ENCODE data around the gene LUC7L2.
"Not testable (repeated sequence)": the region's sequence is repeated elsewhere in the genome, so short reads cannot be mapped to it uniquely, and the experiment has no call there.

LUC7L2 gene

GRCh38 chr7:139397192-139397591 is 37.5 kb downstream of the LUC7L2 start:
- DNase-seq: no peak

DNA sequence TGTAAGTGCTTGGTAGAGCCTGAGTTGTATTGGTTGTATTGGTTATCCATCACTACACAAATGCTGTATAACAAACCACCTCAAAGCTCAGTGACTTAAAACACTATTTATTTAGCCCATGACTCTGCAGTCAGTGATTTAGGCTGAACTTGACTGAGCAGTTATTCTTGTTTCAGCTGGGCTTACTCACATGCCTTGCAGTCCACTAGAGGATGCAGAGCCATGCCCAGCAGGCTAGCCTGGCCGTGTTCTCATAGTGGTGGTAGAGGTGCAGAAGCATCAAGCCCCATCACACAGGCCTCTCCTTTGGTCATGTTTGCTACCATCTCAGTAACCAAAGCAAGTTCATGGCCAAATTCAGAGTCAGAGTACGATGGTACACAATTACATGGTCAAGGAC is 43.9 kb downstream of the LUC7L2 start:
- no peak for DNase-seq

GRCh38 chr7:139407555-139407954 is 47.9 kb downstream of the LUC7L2 start:
- DNase-seq: no peak

DNA sequence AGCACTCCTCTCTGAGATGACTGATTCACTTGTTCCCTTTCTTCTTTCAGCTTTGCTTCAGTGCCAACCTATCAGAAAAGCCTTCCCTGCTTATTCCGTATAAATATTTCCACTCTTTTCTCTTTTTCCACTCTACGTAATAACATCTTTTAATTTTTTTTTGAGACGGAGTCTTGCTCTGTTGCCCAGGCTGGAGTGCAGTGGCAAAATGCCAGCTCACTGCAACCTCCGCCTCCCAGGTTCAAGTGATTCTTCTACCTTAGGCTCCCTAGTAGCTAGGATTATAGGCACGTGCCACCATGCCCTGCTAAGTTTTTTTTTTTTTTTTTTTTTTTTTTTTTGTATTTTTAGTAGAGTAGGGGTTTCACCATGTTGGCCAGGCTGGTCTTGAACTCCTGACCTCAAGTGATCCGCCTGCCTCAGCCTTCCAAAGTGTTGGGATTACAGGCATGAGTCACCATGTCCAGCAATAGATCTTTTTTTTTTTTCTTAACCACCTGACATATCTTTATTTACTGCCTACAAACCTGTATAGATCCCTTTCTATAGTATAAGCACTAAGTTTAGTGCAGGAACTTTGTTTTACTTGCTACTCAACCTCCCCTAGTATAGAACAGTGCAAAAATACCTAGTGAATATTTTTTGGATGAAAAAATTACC is 55.2 kb downstream of the LUC7L2 start:
- DNase-seq: not testable (repeated sequence)

GRCh38 chr7:139416405-139416804 is 56.7 kb downstream of the LUC7L2 start:
- DNase-seq: no peak

DNA sequence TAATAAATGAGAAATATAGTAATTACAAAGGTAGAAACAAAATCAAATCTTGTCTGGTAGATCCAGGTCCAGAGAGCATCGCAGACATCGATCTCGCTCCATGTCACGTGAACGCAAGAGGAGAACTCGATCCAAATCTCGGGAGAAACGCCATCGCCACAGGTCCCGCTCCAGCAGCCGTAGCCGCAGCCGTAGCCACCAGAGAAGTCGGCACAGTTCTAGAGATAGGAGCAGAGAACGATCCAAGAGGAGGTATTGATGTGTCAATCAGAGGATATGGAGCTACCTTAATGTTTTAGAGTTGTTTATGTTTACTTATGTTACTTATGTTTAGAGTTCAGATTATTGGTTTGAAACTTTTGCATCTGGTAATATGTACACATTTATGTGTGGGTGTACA is 57.8 kb downstream of the LUC7L2 start:
- no peak for DNase-seq

DNA sequence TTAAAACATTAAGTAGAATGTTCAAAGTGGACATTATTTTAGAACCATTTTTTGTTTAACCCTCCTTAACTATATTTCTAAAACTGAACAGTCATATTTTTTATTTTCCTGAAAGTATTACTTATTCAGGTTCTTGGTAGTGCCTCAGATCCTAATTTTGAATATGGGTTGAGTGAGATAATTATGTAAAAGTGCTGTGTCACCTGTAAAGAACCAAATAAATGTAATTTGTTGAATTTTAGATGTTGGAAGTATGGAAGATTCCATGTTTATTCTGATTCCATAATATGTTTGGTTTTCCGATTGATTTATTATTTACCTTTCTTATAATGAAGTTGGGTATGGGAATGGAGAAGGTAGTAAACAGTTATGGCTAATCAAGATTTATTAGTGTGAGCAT is 61.4 kb downstream of the LUC7L2 start:
- DNase-seq: no peak

DNA sequence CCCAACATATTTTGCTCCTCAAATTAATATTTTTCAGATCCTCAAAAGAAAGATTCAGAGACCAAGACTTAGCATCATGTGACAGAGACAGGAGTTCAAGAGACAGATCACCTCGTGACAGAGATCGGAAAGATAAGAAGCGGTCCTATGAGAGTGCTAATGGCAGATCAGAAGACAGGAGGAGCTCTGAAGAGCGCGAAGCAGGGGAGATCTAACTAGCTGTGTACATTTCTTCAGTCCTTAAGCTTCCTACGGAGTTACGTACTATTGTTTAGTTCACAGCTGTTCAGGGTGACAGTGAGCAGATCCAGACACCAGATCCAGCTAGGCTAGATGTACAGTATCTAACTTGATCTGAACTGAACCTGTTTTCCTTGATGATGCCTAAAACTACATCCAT is 62.4 kb downstream of the LUC7L2 start:
- DNase-seq: no peak

GRCh38 chr7:139423091-139423490 is 63.4 kb downstream of the LUC7L2 start:
- no peak for DNase-seq

GRCh38 chr7:139424004-139424403 is 64.3 kb downstream of the LUC7L2 start:
- no peak for DNase-seq

DNA sequence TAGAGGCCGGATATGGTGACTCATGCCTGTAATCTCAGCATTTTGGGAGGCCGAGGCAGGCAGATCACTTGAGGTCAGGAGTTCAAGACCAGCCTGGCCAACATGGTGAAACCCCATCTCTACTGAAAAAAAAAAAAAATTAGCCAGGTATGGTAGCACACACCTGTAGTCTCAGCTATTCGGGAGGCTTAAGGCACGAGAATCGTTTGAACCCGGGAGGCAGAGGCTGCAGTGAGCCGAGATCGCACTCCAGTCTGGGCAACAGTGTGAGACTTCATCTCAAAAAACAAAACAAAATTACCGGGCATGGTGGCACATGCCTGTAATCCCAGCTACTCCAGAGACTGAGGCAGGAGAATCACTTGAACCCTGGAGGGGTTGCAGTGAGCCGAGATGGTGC is 66.0 kb downstream of the LUC7L2 start:
- DNase-seq: not testable (repeated sequence)

- DNase-seq: no peak
These were observed 66.7 kb downstream of the LUC7L2 start for GRCh38 chr7:139426258-139427028.

GRCh38 chr7:139427029-139427420 is 67.3 kb downstream of the LUC7L2 start:
- no peak for DNase-seq

DNA sequence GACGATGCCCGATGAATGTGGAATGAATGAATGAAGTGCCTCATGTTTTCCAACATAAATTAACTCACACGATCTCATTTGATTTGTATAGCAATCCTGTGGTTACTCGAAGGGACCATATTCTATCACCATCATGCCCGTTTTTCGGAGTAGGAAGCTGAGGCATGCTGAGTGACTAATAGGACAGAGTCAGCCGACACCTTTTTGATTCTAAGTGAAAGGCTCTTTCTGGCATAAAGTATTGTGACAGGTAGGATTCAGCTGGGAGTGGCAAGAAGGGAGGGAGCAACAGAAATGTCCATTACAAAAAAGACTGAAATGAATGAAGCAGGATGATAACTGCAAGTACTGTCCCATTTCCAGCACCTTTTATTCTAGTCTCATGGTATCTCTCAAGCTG is 68.1 kb downstream of the LUC7L2 start:
- no peak for DNase-seq

DNA sequence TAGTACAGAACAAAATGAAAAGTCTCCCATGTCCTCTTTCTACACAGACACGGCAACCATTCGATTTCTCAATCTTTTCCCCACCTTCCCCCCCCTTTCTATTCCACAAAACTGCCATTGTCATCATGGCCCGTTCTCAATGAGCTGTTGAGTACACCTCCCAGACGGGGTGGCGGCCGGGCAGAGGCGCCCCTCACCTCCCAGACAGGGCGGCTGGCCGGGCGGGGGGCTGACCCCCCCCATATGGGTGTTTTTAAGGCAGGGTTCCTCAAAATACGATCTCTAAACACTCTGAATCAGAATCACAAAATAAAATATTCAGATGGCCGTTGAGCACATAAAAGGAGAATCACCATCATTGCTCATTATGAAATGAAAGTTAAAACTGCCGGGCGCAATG is 70.0 kb downstream of the LUC7L2 start:
- not testable (repeated sequence) for DNase-seq

GRCh38 chr7:139430443-139430842 is 70.7 kb downstream of the LUC7L2 start:
- no peak for DNase-seq

DNA sequence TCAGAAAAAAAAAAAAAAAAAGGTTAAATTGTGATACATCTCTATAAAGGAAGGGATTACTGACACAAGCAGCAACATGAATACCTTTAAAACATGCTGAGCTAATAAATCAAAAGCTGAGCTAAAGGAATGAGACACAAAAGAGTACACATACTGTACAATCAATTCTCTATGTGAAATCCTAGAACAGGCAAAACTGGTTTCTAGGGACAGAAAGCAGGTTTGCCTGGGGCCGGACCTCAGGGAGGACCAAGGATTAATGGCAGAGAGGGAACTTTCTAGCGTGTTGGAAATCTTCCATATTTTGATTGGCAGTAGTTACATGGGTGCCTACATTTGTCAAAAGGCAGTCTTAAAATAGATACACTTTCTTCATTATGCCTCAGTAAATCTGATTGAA is 71.3 kb downstream of the LUC7L2 start:
- DNase-seq: no peak

- no peak for DNase-seq
These were observed 71.8 kb downstream of the LUC7L2 start for GRCh38 chr7:139431459-139431858.

DNA sequence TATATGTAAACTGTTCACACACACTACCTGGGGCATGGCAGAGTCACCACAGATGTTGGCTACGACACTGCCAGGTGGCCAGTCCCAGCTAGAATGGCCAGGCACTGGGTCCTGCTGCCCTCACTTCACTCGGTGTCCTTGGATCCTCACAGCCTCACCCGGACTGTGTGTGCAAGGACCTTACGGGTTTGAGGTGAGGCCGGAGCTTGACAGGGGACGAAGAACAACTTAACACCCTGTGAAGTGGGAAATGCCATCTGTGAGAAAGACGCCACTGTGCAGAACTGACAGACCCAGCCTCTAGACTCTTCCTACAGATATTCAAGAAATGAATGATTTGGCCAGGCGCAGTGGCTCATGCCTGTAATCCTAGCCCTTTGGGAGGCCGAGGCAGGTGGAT is 77.1 kb downstream of the LUC7L2 start:
- DNase-seq: no peak

- DNase-seq: no peak
These were observed 79.7 kb downstream of the LUC7L2 start for GRCh38 chr7:139439375-139439774.

DNA sequence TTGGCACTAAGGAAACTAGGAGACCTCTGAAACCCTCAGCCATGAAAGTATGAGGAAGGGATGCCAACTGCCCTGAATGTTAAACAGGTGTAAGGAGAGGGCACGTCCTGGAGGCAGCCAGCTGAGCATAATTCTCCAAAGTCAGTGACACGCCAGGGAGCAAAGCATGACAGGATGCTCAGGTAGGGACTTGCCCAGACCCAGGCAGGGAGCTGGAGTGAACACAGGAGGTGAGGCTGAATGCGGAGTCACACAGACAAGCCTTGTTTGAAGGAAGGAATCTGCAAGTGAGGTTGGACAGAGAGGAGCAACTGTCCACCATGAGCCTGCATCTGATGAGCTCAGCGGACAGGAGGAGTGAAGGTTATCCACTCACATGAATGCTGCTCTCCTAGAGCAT is 82.3 kb downstream of the LUC7L2 start:
- DNase-seq: no peak

- DNase-seq: no peak
These were observed 86.6 kb downstream of the LUC7L2 start for GRCh38 chr7:139446051-139446890.

DNA sequence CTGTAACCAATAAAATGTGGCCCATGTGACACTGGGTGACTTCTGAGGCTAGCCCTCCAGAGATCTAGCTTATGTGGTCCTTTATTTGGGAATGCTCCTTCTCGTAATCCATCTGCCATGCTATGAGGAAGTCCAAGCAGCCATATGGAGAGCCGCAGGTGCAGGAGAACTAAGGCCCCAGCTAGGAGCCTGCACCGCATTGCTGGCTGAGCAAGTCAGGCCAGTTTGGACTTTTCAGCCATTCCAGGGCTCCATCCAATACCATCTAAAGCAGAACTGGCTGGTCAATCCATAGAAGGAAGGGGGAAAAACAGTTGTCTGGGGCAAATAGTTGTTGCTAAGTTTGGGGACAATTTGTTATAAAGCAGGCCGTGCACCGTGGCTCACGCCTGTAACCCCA is 91.2 kb downstream of the LUC7L2 start:
- no peak for DNase-seq

DNA sequence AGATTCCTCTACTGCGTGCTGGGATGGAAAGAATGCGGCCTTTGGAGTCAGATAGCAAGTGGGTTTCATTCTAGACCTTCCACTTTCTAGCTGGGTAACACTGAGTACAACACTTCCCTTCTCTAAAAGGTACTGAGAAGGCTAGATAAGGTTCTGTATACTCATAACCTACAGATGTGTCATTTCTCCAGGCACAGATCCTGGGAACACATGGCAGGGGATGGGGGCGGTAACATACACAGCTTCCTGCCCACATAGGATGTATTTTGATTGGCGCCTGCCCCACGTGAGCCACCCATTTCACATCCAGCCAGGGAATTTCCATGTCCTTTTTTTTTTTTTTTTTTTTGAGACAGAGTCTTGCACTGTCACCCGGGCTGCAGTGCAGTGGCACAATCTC is 91.9 kb downstream of the LUC7L2 start:
- DNase-seq: no peak

Data from activated T-cell treated with anti-CD3 and anti-CD28 coated beads for 4 hours (primary cell).